OCI-LY7 (cell line): ENCODE data around the gene HLA-F. TPM values are rescaled to one million over a fixed set of nuclear protein-coding genes. Genes with fewer than 3 reads are reported as not detected.

Experiments
- BruUV-seq: library from RNA; stranded (reverse); fragments of 400-500 nt; replicated peaks from 2 replicates; lab custom pipeline; 2021; lab: Mats Ljungman, UMichigan
- CTCF ChIA-PET: fragments of 300-600 bp; sonication (Branson Sonifier 250); formaldehyde crosslinking; loops from one replicate; lab custom pipeline; 2022; ENCODE audit warnings: antibody characterized with exemption; ENCODE audit not compliant: unreplicated experiment; lab: Charles Lee
- POLR2A ChIA-PET: fragments of 300-600 bp; sonication (Branson Sonifier 250); formaldehyde crosslinking; loops from one replicate; lab custom pipeline; 2022; ENCODE audit warnings: antibody characterized with exemption; lab: Charles Lee
- DNase-seq: peaks from one replicate; pipeline ENCODE4 v3.0.0-alpha.2; 2015; ENCODE audit warnings: low spot score
- H2AFZ ChIP-seq: fragments of 200-600 bp; sonication (generic), shearing (Covaris generic); 2 replicates; pipeline ENCODE4 v1.6.1; 2014; ENCODE audit warnings: mild to moderate bottlenecking, antibody characterized with exemption, low read length, moderate library complexity
- H3K27ac ChIP-seq: fragments of 200-600 bp; sonication (generic); 2 replicates; pipeline ENCODE4 v1.5.1; 2014; ENCODE audit warnings: mixed run types, low read depth, mild to moderate bottlenecking, moderate library complexity, low read length, inconsistent platforms; ENCODE audit not compliant: poor library complexity, severe bottlenecking
- H3K36me3 ChIP-seq: fragments of 200-600 bp; sonication (generic); 2 replicates; pipeline ENCODE4 v1.6.1; 2014; ENCODE audit warnings: mild to moderate bottlenecking, antibody characterized with exemption, low read length, moderate library complexity, mixed read lengths; ENCODE audit not compliant: insufficient read depth
- H3K4me1 ChIP-seq: fragments of 200-600 bp; sonication (generic); 2 replicates; pipeline ENCODE4 v1.5.1; 2014; ENCODE audit warnings: mild to moderate bottlenecking, low read length; ENCODE audit not compliant: insufficient read depth, poor library complexity, severe bottlenecking
- H3K4me2 ChIP-seq: fragments of 200-600 bp; sonication (generic); 2 replicates; pipeline ENCODE4 v1.6.1; 2014; ENCODE audit warnings: mild to moderate bottlenecking, low read length
- H3K4me3 ChIP-seq: fragments of 200-600 bp; sonication (generic); 2 replicates; pipeline ENCODE4 v1.5.1; 2014; ENCODE audit warnings: mild to moderate bottlenecking, low read depth, low read length; ENCODE audit not compliant: poor library complexity, severe bottlenecking
- H3K79me2 ChIP-seq: fragments of 200-600 bp; sonication (generic); 2 replicates; pipeline ENCODE4 v1.6.1; 2016; ENCODE audit warnings: low read depth, mild to moderate bottlenecking, low read length, moderate library complexity, mixed read lengths; ENCODE audit not compliant: insufficient read depth
- H3K9me2 ChIP-seq: fragments of 200-600 bp; sonication (generic); 2 replicates; pipeline ENCODE4 v1.6.1; 2016; ENCODE audit warnings: mild to moderate bottlenecking, low read length, mixed read lengths; ENCODE audit not compliant: insufficient read depth
- H3K9me3 ChIP-seq: fragments of 200-600 bp; sonication (generic); 2 replicates; pipeline ENCODE4 v1.6.1; 2014; ENCODE audit warnings: mild to moderate bottlenecking, mixed run types, low read length, mixed read lengths
- H4K20me1 ChIP-seq: fragments of 200-600 bp; sonication (generic); 2 replicates; pipeline ENCODE4 v1.6.1; 2014; ENCODE audit warnings: mild to moderate bottlenecking, antibody characterized with exemption, low read length, moderate library complexity, mixed read lengths; ENCODE audit not compliant: insufficient read depth
- EZH2phosphoT487 ChIP-seq: fragments of 200-600 bp; sonication (generic); IDR thresholded peaks from 2 replicates; pipeline ENCODE4 v1.6.1; 2018; ENCODE audit warnings: low read depth, borderline replicate concordance, mild to moderate bottlenecking, mixed run types, antibody characterized with exemption, low read length, moderate library complexity, mixed read lengths
- intact Hi-C: fragments of 100-400 bp; cut with micrococcal nuclease; formaldehyde crosslinking; loops from one replicate; pipeline ENCODE4 v1.10.0; 2022; ENCODE audit not compliant: unreplicated experiment
- total RNA-seq, 2 experiments: library from RNA; depleted of rRNA in 1 of 2; stranded (reverse); fragments of >200 nt in 1 of 2; shearing (Covaris generic) in 1 of 2; gene quantifications; 2 replicates each; pipeline ENCODE4 v1.2.3, GENCODE V29; 2014 to 2022
- TF ChIP-seq, protein P1 (sequence below): fragments of 200-600 bp; sonication (generic); conservative IDR thresholded peaks from 2 replicates; pipeline ENCODE4 v1.5.1; 2014; ENCODE audit warnings: mild to moderate bottlenecking, antibody characterized with exemption, low read length, moderate library complexity, mixed read lengths

The HLA-F gene
- total RNA-seq, 2 experiments from 2014 or later, result 56.0 to 83.2 TPM

DNA sequence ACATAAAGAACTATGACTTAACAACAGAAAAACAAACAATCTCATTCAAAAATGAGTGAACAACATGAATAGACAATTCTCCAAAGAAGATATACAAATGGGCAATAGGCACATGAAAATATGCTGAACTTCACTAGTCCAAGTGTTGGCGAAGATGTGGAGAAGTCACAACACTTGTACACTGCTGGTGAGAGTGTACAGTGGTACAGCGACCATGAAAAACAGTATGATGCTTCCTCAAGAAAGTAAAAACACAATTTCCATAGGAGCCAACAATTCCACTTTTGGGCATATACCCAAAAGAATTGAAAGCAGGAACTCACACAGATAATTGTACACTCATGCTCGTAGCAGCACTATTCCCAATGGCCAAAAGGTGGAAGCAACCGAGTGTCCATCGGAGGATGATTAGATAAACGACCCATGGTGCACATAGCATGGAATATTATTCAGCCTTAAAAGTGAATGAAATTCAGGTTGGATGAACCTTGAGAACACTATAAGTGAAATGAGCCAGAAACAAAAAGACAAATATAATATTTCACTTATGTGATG, 6.6 kb downstream of the HLA-F start:
- POLR2A ChIA-PET, result no interaction called here
- TF ChIP-seq EZH2phosphoT487, result no peak
- TF ChIP-seq, protein P1, sequence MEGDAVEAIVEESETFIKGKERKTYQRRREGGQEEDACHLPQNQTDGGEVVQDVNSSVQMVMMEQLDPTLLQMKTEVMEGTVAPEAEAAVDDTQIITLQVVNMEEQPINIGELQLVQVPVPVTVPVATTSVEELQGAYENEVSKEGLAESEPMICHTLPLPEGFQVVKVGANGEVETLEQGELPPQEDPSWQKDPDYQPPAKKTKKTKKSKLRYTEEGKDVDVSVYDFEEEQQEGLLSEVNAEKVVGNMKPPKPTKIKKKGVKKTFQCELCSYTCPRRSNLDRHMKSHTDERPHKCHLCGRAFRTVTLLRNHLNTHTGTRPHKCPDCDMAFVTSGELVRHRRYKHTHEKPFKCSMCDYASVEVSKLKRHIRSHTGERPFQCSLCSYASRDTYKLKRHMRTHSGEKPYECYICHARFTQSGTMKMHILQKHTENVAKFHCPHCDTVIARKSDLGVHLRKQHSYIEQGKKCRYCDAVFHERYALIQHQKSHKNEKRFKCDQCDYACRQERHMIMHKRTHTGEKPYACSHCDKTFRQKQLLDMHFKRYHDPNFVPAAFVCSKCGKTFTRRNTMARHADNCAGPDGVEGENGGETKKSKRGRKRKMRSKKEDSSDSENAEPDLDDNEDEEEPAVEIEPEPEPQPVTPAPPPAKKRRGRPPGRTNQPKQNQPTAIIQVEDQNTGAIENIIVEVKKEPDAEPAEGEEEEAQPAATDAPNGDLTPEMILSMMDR, result no peak
- Histone ChIP-seq H3K4me3 (no peak overlapping the region), H3K9me2 (no peaks in the 10 kb centered on the region), H3K4me2 (no peak overlapping the region), H3K27ac (no peak overlapping the region), H3K4me1 (no peaks in the 10 kb centered on the region), H3K36me3 (peaks cover 9% of the 10 kb centered on the region; the same call in 1 of the 2 replicates), H3K79me2 (no peaks in the 10 kb centered on the region), H2AFZ (no peak overlapping the region), H3K9me3 (no peaks in the 10 kb centered on the region), H4K20me1 (no peaks in the 10 kb centered on the region)
- CTCF ChIA-PET, result no interaction called here
- BruUV-seq, result no TSS peak
- intact Hi-C loops, result no loop called here
- no peak for DNase-seq

DNA sequence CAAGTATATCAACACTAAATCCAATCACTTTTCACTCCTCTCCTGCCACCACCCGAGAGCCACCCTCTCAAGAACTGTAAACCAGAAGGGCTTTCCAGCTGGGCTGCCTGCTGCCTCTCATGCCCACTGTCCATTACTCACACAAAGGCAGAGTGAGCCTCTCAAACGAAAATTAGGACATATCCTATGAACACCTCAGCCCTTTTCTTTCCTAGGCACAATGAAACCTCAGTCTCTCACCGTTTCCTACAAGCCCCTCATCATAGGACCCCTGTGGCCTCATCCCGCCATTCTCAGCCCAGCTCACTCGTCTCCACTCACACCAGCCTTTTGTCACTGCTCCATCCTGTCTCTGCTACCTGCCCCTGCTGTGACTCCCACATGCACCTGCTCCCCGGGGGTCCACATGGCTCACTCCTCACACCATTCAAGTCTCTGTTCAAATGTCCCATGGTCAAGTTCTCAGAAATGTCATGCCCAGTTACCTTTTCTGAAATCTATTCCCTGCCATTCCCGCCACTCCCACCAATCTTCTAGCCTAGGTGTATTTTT, 7.4 kb downstream of the HLA-F start:
- H3K4me2 ChIP-seq, result no peak overlapping the region
- no peaks in the 10 kb centered on the region for H4K20me1 ChIP-seq
- no peak overlapping the region for H3K27ac ChIP-seq
- no peak overlapping the region for H2AFZ ChIP-seq
- intact Hi-C loops, result no loop called here
- CTCF ChIA-PET, result no interaction called here
- H3K4me3 ChIP-seq, result no peak overlapping the region
- no peaks in the 10 kb centered on the region for H3K79me2 ChIP-seq
- H3K4me1 ChIP-seq, result no peaks in the 10 kb centered on the region
- no TSS peak for BruUV-seq
- DNase-seq, result no peak
- H3K9me2 ChIP-seq, result no peaks in the 10 kb centered on the region
- H3K36me3 ChIP-seq, result peaks cover 5% of the 10 kb centered on the region; the same call in 1 of the 2 replicates
- no peak for TF ChIP-seq EZH2phosphoT487
- no peaks in the 10 kb centered on the region for H3K9me3 ChIP-seq
- POLR2A ChIA-PET, result no interaction called here

DNA sequence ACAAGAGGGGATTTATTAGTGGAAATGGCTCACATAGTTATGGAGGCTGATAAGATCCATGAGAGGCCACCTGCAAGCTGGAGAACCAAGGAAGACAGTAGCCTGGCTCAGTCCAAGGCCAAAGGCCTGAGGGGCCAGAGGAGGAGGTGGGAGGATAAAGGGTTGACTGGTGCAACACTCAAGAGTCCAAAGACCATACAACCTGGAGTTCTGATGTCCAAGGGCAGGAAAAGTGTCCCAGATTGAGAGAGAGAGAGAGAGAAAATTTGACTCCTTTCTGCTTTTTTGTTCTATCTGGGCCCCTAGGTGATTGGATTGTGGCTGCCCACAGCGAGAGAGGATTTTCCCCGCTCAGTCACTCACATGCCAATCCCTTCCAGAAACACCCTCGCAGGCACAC, 8.0 kb downstream of the HLA-F start:
- DNase-seq, result no peak
- Histone ChIP-seq H3K4me2 (no peak overlapping the region), H3K79me2 (no peaks in the 10 kb centered on the region), H3K4me3 (no peak overlapping the region), H3K9me3 (no peaks in the 10 kb centered on the region), H4K20me1 (no peaks in the 10 kb centered on the region), H3K4me1 (no peaks in the 10 kb centered on the region), H3K36me3 (no peaks in the 10 kb centered on the region), H3K27ac (no peak overlapping the region), H2AFZ (no peak overlapping the region), H3K9me2 (no peaks in the 10 kb centered on the region)
- ChIA-PET POLR2A (no interaction called here), CTCF (no interaction called here)
- no peak for TF ChIP-seq EZH2phosphoT487
- TF ChIP-seq, protein P1, result no peak
- BruUV-seq, result no TSS peak
- intact Hi-C loops, result no loop called here
